ENCODE results near the gene SVEP1.
"Not testable (repeated sequence)": the region's sequence is repeated elsewhere in the genome, so short reads cannot be mapped to it uniquely, and the experiment has no call there.

DNA sequence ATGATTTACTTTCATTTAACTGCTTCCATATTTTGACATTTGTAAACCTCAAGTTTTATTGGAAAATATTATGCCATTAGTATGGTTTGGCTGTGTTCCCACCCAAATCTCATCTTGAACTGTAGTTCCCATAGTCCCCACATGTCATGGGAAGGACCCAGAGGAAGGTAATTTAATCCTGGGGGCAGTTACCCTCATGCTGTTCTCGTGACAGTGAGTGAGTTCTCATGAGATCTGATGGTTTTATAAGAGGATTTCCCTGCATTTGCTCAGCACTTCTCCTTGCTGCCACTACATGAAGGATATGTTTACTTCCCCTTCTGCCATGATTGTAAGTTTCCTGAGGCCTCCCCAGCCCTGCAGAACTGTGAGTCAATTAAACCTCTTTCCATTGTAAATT, 48.3 kb downstream of the SVEP1 start:
- TF ChIP-seq, protein P1, sequence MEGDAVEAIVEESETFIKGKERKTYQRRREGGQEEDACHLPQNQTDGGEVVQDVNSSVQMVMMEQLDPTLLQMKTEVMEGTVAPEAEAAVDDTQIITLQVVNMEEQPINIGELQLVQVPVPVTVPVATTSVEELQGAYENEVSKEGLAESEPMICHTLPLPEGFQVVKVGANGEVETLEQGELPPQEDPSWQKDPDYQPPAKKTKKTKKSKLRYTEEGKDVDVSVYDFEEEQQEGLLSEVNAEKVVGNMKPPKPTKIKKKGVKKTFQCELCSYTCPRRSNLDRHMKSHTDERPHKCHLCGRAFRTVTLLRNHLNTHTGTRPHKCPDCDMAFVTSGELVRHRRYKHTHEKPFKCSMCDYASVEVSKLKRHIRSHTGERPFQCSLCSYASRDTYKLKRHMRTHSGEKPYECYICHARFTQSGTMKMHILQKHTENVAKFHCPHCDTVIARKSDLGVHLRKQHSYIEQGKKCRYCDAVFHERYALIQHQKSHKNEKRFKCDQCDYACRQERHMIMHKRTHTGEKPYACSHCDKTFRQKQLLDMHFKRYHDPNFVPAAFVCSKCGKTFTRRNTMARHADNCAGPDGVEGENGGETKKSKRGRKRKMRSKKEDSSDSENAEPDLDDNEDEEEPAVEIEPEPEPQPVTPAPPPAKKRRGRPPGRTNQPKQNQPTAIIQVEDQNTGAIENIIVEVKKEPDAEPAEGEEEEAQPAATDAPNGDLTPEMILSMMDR (conservative IDR thresholded peaks at IDR 0.05; ENCODE audit: low read length): not testable (repeated sequence)
- TF ChIP-seq EZH2phosphoT487 (IDR thresholded peaks at IDR 0.05; ENCODE audit: borderline replicate concordance, low read depth, low read length): not testable (repeated sequence)
